ENCODE results near the gene CHMP4B. TPM values are rescaled to one million over a fixed set of nuclear protein-coding genes. Genes with fewer than 3 reads are reported as not detected.

Gene CHMP4B
- total and polyA plus RNA-seq, 7 donors = 102 to 394 (median 115) TPM

- 80 to 86% methylated on average over 5 of the region's 5 CpGs for WGBS, 2 donors
- DNase-seq = no peak
- intact Hi-C loops (cut with DNase I) = no loop called here
Observed at GRCh38 chr20:33783818-33784217, 27.3 kb upstream of the CHMP4B start.

GRCh38 chr20:33784225-33784624, 26.9 kb upstream of the CHMP4B start:
- Histone ChIP-seq H3K9me3 (no peaks in the 10 kb centered on the region), H3K4me1 (peaks cover 0 to 12% (median 11%) of the 10 kb centered on the region in 4 donors), H3K4me3 (no peak overlapping the region), H3K27ac (no peak overlapping the region), H3K27me3 (no peaks in the 10 kb centered on the region), H3K36me3 (peaks cover 0 to 12% (median 4%) of the 10 kb centered on the region in 4 donors)
- TF ChIP-seq POLR2A (IDR thresholded peaks at IDR 0.05) = no peak
- no peak for TF ChIP-seq CTCF (IDR thresholded peaks at IDR 0.05)
- no peak for TF ChIP-seq POLR2AphosphoS5 (IDR thresholded peaks at IDR 0.05)
- TF ChIP-seq EP300 (IDR thresholded peaks at IDR 0.05) = no peak
- intact Hi-C loops (cut with DNase I) = no loop called here
- WGBS, 2 donors = 84 to 91% methylated on average over 2 of the region's 2 CpGs
- DNase-seq = no peak

More at GRCh38 chr20:33783818-33784217, 27.3 kb upstream of the CHMP4B start:
- no peak for TF ChIP-seq EP300 (IDR thresholded peaks at IDR 0.05)
- TF ChIP-seq CTCF (IDR thresholded peaks at IDR 0.05) = no peak
- no peak for TF ChIP-seq POLR2AphosphoS5 (IDR thresholded peaks at IDR 0.05)
- Histone ChIP-seq H3K27ac (no peak overlapping the region), H3K27me3 (no peaks in the 10 kb centered on the region), H3K36me3 (peaks cover 0 to 12% (median 4%) of the 10 kb centered on the region in 4 donors), H3K4me3 (no peak overlapping the region), H3K9me3 (no peaks in the 10 kb centered on the region), H3K4me1 (peaks cover 0 to 8% (median 7%) of the 10 kb centered on the region in 4 donors)

- TF ChIP-seq POLR2A (IDR thresholded peaks at IDR 0.05) (no peak), POLR2AphosphoS5 (IDR thresholded peaks at IDR 0.05) (no peak), EP300 (IDR thresholded peaks at IDR 0.05) (no peak), CTCF (IDR thresholded peaks at IDR 0.05) (no peak)
- intact Hi-C loops (cut with DNase I) = no loop called here
- no peaks in the 10 kb centered on the region for H3K27me3 ChIP-seq
- no peak overlapping the region for H3K4me3 ChIP-seq
- H3K36me3 ChIP-seq = peaks cover 0 to 12% (median 4%) of the 10 kb centered on the region in 4 donors
- H3K4me1 ChIP-seq = peaks cover 0 to 25% (median 24%) of the 10 kb centered on the region in 4 donors
- H3K27ac ChIP-seq = no peak overlapping the region
- DNase-seq = no peak
- 88 to 91% methylated on average over 5 of the region's 5 CpGs for WGBS, 2 donors
- H3K9me3 ChIP-seq = no peaks in the 10 kb centered on the region
Observed at GRCh38 chr20:33785503-33785902, 25.6 kb upstream of the CHMP4B start.

GRCh38 chr20:33787253-33787891, 23.8 kb upstream of the CHMP4B start:
- no peaks in the 10 kb centered on the region for H3K27me3 ChIP-seq
- H3K4me1 ChIP-seq = peaks cover 0 to 43% (median 42%) of the 10 kb centered on the region in 4 donors
- intact Hi-C loops (cut with DNase I) = no loop called here
- WGBS, 2 donors = 64 to 84% methylated on average over 9 of the region's 9 CpGs
- H3K27ac ChIP-seq = peak overlapping the region in 1 of 4 donors; percentile 88
- no peak overlapping the region for H3K4me3 ChIP-seq
- DNase-seq = no peak
- no peaks in the 10 kb centered on the region for H3K9me3 ChIP-seq
- no peaks in the 10 kb centered on the region for H3K36me3 ChIP-seq
- TF ChIP-seq POLR2AphosphoS5 (IDR thresholded peaks at IDR 0.05) (no peak), CTCF (IDR thresholded peaks at IDR 0.05) (no peak), POLR2A (IDR thresholded peaks at IDR 0.05) (no peak), EP300 (IDR thresholded peaks at IDR 0.05) (no peak)

All from sigmoid colon (tissue), 7 donors.